Measurements from ENCODE around the gene NR2F1. TPM values are rescaled to one million over a fixed set of nuclear protein-coding genes. Genes with fewer than 3 reads are reported as not detected.
A peak's percentile ranks its signal among the peaks of the same experiment; 100 is the strongest.

NR2F1 gene
- total RNA-seq, 1 experiment from 2014 or later: not detected

DNA sequence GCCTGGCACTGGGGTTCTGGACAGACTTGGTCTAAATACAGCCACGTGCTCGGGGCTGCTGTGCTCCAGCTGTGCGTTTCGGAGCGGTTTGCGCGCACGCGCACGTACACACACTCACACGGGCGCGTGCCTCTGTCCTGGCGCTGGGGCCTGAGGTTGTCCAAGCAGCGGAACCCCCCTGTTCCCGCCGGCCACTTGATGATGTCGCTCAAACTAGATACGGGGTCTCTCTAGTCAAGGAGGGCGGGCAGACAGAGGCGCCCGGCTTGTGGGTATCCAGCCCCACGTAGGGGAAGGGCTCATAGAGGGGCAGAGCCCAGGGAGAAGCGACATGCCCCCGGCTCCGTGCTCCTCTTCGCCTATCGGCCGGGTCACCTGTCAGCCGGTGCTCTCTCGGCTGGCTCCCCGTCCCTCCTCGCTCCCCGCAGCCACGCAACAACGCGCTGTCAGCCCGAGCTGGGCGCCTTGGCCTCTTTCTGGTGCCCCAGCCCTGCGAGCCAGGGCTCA lies 10.9 kb upstream of the NR2F1 start:
- no peak for DNase-seq
- Mint-ChIP-seq H3K27ac (no peak overlapping the region), H3K27me3 (ENCODE audit: low read depth) (peaks cover 8% of the 10 kb centered on the region), H3K4me3 (peak overlapping the region; percentile 39 to 64), H3K9me3 (peaks cover 0 to 3% of the 10 kb centered on the region in 2 experiments; a peak in 3 of 5 replicates), H3K4me1 (peaks cover 34 to 45% of the 10 kb centered on the region in 2 experiments), H3K36me3 (ENCODE audit: insufficient read depth in 1 of 3, low read depth in 3 of 3) (no peaks in the 10 kb centered on the region)
- Histone ChIP-seq H3K23ac (ENCODE audit: insufficient read length, low read depth, low read length) (no peak overlapping the region), H3K23me2 (ENCODE audit: insufficient read length, low read depth, low read length, poor library complexity, severe bottlenecking) (peaks cover 3% of the 10 kb centered on the region), H3K4me2 (ENCODE audit: insufficient read depth, insufficient read length, low read length) (peak overlapping the region; percentile 35), H3T11ph (ENCODE audit: low read length) (no peak overlapping the region), H3K27ac (ENCODE audit: insufficient read length, low read depth, low read length) (no peak overlapping the region), H3K27me3 (ENCODE audit: insufficient read depth, low read length) (peaks cover 77% of the 10 kb centered on the region), H3K4me1 (ENCODE audit: insufficient read depth, low read length) (peaks cover 3% of the 10 kb centered on the region; the same call in 1 of the 2 replicates), H2BK5ac (ENCODE audit: insufficient read length, low read length) (no peak overlapping the region), H3K79me2 (ENCODE audit: insufficient read depth, low read length) (no peaks in the 10 kb centered on the region), H2BK120ac (ENCODE audit: low read depth, low read length, poor library complexity, severe bottlenecking) (no peak overlapping the region), H4K8ac (replicated peaks; ENCODE audit: insufficient read length, low read depth, low read length) (no peak overlapping the region), H3K56ac (ENCODE audit: insufficient read length, low read depth, low read length) (no peak overlapping the region), H3K18ac (ENCODE audit: insufficient read length, low read depth, low read length) (no peak overlapping the region), H2AK5ac (ENCODE audit: insufficient read length, low read length) (no peak overlapping the region), H2BK15ac (ENCODE audit: low read depth, low read length) (no peak overlapping the region), H4K5ac (ENCODE audit: insufficient read length, low read depth, low read length) (no peak overlapping the region), H3K79me1 (ENCODE audit: insufficient read depth, low read depth, low read length, poor library complexity, severe bottlenecking) (no peaks in the 10 kb centered on the region), H3K4ac (ENCODE audit: low read depth, low read length) (no peak overlapping the region), H2BK12ac (ENCODE audit: insufficient read length, low read depth, low read length) (no peak overlapping the region), H3K9me3 (ENCODE audit: control insufficient read depth, low read depth, low read length) (no peaks in the 10 kb centered on the region), H2BK20ac (ENCODE audit: low read depth, low read length, poor library complexity, severe bottlenecking) (no peak overlapping the region), H4K91ac (ENCODE audit: insufficient read length, low read depth, low read length) (no peak overlapping the region), H4K20me1 (ENCODE audit: control insufficient read depth, insufficient read depth, insufficient read length) (no peaks in the 10 kb centered on the region), H3K14ac (ENCODE audit: insufficient read depth, low read length) (no peak overlapping the region; the same call in 1 of the 2 replicates), H2AFZ (ENCODE audit: low read length) (no peak overlapping the region), H3K9ac (ENCODE audit: extremely low read depth, insufficient read length, low read length) (no peak overlapping the region)
- TF ChIP-seq, protein P1, sequence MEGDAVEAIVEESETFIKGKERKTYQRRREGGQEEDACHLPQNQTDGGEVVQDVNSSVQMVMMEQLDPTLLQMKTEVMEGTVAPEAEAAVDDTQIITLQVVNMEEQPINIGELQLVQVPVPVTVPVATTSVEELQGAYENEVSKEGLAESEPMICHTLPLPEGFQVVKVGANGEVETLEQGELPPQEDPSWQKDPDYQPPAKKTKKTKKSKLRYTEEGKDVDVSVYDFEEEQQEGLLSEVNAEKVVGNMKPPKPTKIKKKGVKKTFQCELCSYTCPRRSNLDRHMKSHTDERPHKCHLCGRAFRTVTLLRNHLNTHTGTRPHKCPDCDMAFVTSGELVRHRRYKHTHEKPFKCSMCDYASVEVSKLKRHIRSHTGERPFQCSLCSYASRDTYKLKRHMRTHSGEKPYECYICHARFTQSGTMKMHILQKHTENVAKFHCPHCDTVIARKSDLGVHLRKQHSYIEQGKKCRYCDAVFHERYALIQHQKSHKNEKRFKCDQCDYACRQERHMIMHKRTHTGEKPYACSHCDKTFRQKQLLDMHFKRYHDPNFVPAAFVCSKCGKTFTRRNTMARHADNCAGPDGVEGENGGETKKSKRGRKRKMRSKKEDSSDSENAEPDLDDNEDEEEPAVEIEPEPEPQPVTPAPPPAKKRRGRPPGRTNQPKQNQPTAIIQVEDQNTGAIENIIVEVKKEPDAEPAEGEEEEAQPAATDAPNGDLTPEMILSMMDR (conservative IDR thresholded peaks at IDR 0.05): no peak
- no CpG with 5 or more reads among the region's 40 CpGs for WGBS (ENCODE audit: extremely low coverage, insufficient read length, low lambda C conversion rate)
